MM.1S (cell line): ENCODE measurements around the gene R3HDM1.
A peak's percentile ranks its signal among the peaks of the same experiment; 100 is the strongest.

ENCODE experiments used
- DNase-seq: peaks from one replicate; pipeline ENCODE4 v3.0.0-alpha.2; 2015
- H2AFZ ChIP-seq: fragments of 300-600 bp; sonication (generic); 2 replicates; pipeline ENCODE4 v1.6.0; 2016; ENCODE audit warnings: antibody characterized with exemption, low read length
- H3F3A ChIP-seq: fragments of 300-600 bp; sonication (generic); 2 replicates; pipeline ENCODE4 v1.6.1; 2016; ENCODE audit warnings: mild to moderate bottlenecking, antibody characterized with exemption, low read length, moderate library complexity, mixed read lengths; ENCODE audit not compliant: insufficient read depth
- H3K27ac ChIP-seq: fragments of 300-600 bp; sonication (generic); 2 replicates; pipeline ENCODE4 v1.5.1; 2016; ENCODE audit warnings: mild to moderate bottlenecking, low read length
- H3K27me3 ChIP-seq: fragments of 300-600 bp; sonication (generic); replicated peaks from 2 replicates; pipeline ENCODE4 v1.6.0; 2016; ENCODE audit warnings: low read length; ENCODE audit not compliant: insufficient read depth
- H3K36me3 ChIP-seq: fragments of 300-600 bp; sonication (generic); replicated peaks from 2 replicates; pipeline ENCODE4 v1.6.1; 2016; ENCODE audit warnings: mild to moderate bottlenecking, low read length, mixed read lengths; ENCODE audit not compliant: insufficient read depth
- H3K4me1 ChIP-seq: fragments of 300-600 bp; sonication (generic); 2 replicates; pipeline ENCODE4 v1.6.1; 2016; ENCODE audit warnings: low read length, mixed read lengths
- H3K4me2 ChIP-seq: fragments of 300-600 bp; sonication (generic); 2 replicates; pipeline ENCODE4 v1.6.0; 2016; ENCODE audit warnings: low read depth, low read length
- H3K4me3 ChIP-seq: fragments of 300-600 bp; sonication (generic); 2 replicates; pipeline ENCODE4 v1.5.1; 2016; ENCODE audit warnings: low read length, mixed read lengths
- H3K79me2 ChIP-seq: fragments of 300-600 bp; sonication (generic); 2 replicates; pipeline ENCODE4 v1.6.1; 2016; ENCODE audit warnings: mixed run types, low read length, mixed read lengths
- H3K9ac ChIP-seq: fragments of 300-600 bp; sonication (generic); 2 replicates; pipeline ENCODE4 v1.6.1; 2016; ENCODE audit warnings: low read length, mixed read lengths
- H3K9me2 ChIP-seq: fragments of 300-600 bp; sonication (generic); replicated peaks from 2 replicates; pipeline ENCODE4 v1.6.1; 2016; ENCODE audit warnings: mild to moderate bottlenecking, low read length, mixed read lengths; ENCODE audit not compliant: insufficient read depth
- H3K9me3 ChIP-seq: fragments of 300-600 bp; sonication (generic); replicated peaks from 2 replicates; pipeline ENCODE4 v1.6.1; 2016; ENCODE audit warnings: mild to moderate bottlenecking, low read length, mixed read lengths; ENCODE audit not compliant: insufficient read depth
- H4K20me1 ChIP-seq: fragments of 300-600 bp; sonication (generic); 2 replicates; pipeline ENCODE4 v1.6.1; 2016; ENCODE audit warnings: mild to moderate bottlenecking, low read length, moderate library complexity, mixed read lengths; ENCODE audit not compliant: insufficient read depth
- CTCF ChIP-seq: fragments of 300-600 bp; sonication (generic); IDR thresholded peaks from 2 replicates; pipeline ENCODE4 v1.5.1; 2016; ENCODE audit warnings: antibody characterized with exemption, low read length, mixed read lengths
- EZH2 ChIP-seq: fragments of 300-600 bp; sonication (generic); optimal IDR thresholded peaks from 2 replicates; pipeline ENCODE3; 2017; ENCODE audit warnings: low read depth, mild to moderate bottlenecking, antibody characterized with exemption, low read length, mixed read lengths
- EZH2phosphoT487 ChIP-seq: fragments of 300-600 bp; sonication (generic); IDR thresholded peaks from 2 replicates; pipeline ENCODE4 v1.6.1; 2018; ENCODE audit warnings: antibody characterized with exemption, low read length

Gene R3HDM1

DNA sequence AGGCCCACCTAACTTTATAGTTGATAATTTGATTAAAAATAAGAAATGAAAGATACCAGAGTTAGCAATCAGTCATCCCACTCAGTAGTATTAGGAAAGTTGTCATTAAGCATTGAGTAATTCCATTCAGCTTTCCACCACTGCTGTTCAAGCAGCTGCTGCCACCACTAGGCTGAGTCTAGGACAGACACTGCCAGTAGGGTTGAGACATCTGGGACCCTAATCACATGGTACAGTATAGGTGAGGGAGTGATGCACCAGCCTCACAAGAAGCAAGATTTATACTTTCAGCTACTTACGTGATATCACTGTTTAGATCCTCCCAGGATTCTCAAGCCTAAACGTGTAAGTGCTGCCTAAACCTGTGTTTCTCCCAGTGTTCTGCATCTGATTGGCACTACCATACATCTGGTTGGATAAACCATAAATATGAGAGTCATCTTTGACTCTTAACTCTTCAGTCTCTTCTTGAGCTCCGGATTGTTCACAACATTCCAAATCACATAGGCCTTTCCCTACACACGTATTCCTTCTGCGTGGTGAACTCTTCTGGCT lies 213.6 kb downstream of the R3HDM1 start:
- Histone ChIP-seq H3K9ac (no peak overlapping the region), H3K27me3 (no peaks in the 10 kb centered on the region), H3K9me3 (no peaks in the 10 kb centered on the region), H3K4me2 (peak overlapping the region; percentile 87; the same call in 1 of the 2 replicates), H3F3A (peaks cover 18% of the 10 kb centered on the region), H3K4me3 (no peak overlapping the region), H2AFZ (no peak overlapping the region), H3K27ac (no peak overlapping the region), H3K9me2 (no peaks in the 10 kb centered on the region), H3K4me1 (peaks cover 14% of the 10 kb centered on the region; the same call in 1 of the 2 replicates), H4K20me1 (peaks cover 22% of the 10 kb centered on the region; the same call in 1 of the 2 replicates), H3K79me2 (peaks cover 77% of the 10 kb centered on the region), H3K36me3 (peaks cover 12% of the 10 kb centered on the region)
- DNase-seq, result peak; percentile 21
- TF ChIP-seq EZH2 (no peak), CTCF (peak; percentile 32)

- no peaks in the 10 kb centered on the region for H3K9me2 ChIP-seq
- no peaks in the 10 kb centered on the region for H3K9me3 ChIP-seq
- peaks cover 12% of the 10 kb centered on the region for H3K36me3 ChIP-seq
- peaks cover 18% of the 10 kb centered on the region for H3F3A ChIP-seq
- DNase-seq, result no peak
- H3K9ac ChIP-seq, result no peak overlapping the region
- no peaks in the 10 kb centered on the region for H3K27me3 ChIP-seq
- no peak overlapping the region for H3K27ac ChIP-seq
- H3K4me1 ChIP-seq, result peaks cover 14% of the 10 kb centered on the region; the same call in 1 of the 2 replicates
- H3K79me2 ChIP-seq, result peaks cover 80% of the 10 kb centered on the region
- H3K4me2 ChIP-seq, result no peak overlapping the region
- no peak overlapping the region for H3K4me3 ChIP-seq
- no peak for TF ChIP-seq EZH2
- no peak for TF ChIP-seq EZH2phosphoT487
- TF ChIP-seq CTCF, result no peak
- H4K20me1 ChIP-seq, result peaks cover 22% of the 10 kb centered on the region; the same call in 1 of the 2 replicates
- no peak overlapping the region for H2AFZ ChIP-seq
These were observed 214.3 kb downstream of the R3HDM1 start for GRCh38 chr2:135745545-135745944.

GRCh38 chr2:135755573-135755972 lies 224.3 kb downstream of the R3HDM1 start:
- peaks cover 53% of the 10 kb centered on the region for H3K79me2 ChIP-seq
- no peak overlapping the region for H3K4me3 ChIP-seq
- no peaks in the 10 kb centered on the region for H3K4me1 ChIP-seq
- H3K9me2 ChIP-seq, result no peaks in the 10 kb centered on the region
- no peak overlapping the region for H3K27ac ChIP-seq
- no peak overlapping the region for H3K9ac ChIP-seq
- TF ChIP-seq EZH2, result no peak
- no peak for TF ChIP-seq CTCF
- TF ChIP-seq EZH2phosphoT487, result no peak
- no peaks in the 10 kb centered on the region for H3K27me3 ChIP-seq
- H3F3A ChIP-seq, result no peaks in the 10 kb centered on the region
- H3K9me3 ChIP-seq, result no peaks in the 10 kb centered on the region
- H3K36me3 ChIP-seq, result peaks cover 26% of the 10 kb centered on the region
- no peak overlapping the region for H3K4me2 ChIP-seq
- H2AFZ ChIP-seq, result no peak overlapping the region
- DNase-seq, result no peak
- no peaks in the 10 kb centered on the region for H4K20me1 ChIP-seq
